G401 (cell line): ENCODE results near the gene LRRC9. TPM values are rescaled to one million over a fixed set of nuclear protein-coding genes. Genes with fewer than 3 reads are reported as not detected.
"Not testable (repeated sequence)": the region's sequence is repeated elsewhere in the genome, so short reads cannot be mapped to it uniquely, and the experiment has no call there.

Source experiments
- DNase-seq: peaks from one replicate; pipeline ENCODE4 v3.0.0-alpha.2; 2015; ENCODE audit warnings: low spot score
- in situ Hi-C: cut with HindIII; loops from 2 replicates; pipeline ENCODE4 v1.10.0; 2016; ENCODE audit warnings: low sequenced_read_pairs, mixed read lengths
- total RNA-seq: library from RNA; depleted of rRNA; stranded (reverse); fragments of >200 nt; shearing (Covaris generic); gene quantifications from 2 replicates; pipeline ENCODE4 v1.2.3, GENCODE V29; 2014

Gene LRRC9
- total RNA-seq, 1 experiment from 2014 or later = not detected

DNA sequence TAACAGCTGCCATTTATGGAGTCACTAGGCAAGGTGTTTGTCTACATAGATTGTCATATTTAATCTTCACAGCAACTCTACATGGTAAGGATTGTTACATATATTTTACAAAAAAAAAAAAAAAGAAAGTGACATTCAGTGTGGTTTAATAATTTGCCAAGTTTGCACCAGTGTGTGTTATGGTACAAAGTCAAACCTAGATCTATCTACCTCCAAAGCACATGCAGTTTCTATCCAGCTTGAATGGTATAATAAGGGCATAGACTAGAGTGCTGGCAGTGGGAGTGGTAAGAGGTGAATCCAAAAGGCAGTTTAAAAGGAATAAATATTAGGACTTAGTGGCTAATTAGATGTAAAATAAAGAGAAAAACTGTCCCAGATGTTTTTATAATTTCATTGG lies 105.6 kb downstream of the LRRC9 start:
- DNase-seq = no peak
- in situ Hi-C loops = no loop called here

DNA sequence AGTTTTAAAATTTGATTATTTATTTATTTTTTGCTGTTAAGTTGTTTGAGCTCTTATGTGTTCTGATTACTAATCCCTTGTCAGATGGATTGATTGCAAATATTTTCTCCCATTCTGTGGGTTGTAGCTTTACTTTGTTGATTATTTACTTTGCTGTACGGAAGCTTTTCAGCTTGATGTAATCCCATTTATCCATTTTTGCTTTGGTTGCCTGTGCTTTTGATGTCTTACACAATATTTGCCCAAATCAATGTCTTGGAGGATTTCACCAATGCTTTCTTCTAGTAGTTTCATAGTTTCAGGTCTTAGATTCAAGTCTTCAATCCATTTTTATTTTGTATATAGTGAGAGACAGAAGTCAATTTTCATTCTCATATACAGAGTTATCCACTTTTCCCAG lies 115.2 kb downstream of the LRRC9 start:
- DNase-seq = no peak
- in situ Hi-C loops = no loop called here

DNA sequence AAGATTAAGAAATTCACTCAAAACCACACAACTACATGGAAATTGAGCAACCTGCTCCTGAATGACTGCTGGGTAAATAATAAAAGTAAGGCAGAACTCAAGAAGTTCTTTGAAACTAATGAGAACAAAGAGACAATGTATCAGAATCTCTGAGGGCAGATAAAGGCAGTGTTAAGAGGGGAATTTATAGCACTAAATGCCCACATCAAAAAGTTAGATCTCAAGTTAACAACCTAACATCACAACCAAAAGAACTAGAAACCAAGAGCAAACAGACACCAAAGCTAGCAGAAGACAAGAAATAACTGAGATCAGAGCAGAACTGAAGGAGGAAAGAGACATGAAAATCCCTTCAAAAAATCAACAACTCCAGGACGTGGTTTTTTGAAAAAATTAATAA lies 128.0 kb downstream of the LRRC9 start:
- in situ Hi-C loops = not testable (repeated sequence)

DNA sequence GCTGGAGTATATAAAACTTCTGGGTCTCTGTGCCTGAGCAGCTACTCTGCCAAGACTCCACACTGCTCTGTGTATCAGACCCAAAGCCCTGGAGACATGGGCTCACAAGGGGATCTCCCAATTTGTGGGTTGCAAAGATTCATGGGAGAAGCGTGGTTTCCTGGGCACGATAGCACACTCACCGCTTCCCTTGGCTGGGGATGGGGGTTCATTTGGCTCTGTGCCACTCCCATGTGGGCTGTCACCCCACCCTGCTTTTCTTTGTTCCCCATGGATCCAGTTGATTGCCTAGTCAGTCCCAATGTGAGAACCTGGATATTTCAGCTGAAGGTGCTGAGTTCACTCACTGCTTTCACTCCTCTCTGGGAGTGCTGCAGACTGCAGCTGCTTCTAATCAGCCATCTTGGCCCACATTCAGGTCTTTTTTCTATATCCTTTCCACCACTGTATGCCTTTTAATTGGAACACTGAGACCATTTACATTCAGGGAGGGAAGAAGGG lies 131.8 kb downstream of the LRRC9 start:
- no peak for DNase-seq
- in situ Hi-C loops = no loop called here

More for the DNA sequence above, 128.0 kb downstream of the LRRC9 start:
- DNase-seq = not testable (repeated sequence)

DNA sequence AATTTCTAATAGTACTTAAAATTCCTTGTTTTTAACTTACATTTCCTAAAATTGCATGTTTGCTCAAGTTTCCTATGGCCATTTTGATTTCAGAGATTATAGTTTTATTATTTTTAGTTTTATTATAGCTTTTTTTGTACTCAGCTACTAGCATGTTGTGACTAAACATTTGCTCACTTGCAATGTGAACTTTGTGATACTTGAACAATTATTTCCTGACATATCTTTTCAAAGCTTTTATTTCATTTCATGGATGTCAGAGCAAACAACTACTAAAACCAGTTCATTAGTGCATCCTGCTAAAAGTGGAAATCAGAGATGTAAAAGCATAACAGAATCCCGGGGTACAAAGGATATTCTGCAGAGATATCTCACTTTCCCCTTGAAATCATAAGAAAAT lies 138.1 kb downstream of the LRRC9 start:
- no peak for DNase-seq
- in situ Hi-C loops = no loop called here

DNA sequence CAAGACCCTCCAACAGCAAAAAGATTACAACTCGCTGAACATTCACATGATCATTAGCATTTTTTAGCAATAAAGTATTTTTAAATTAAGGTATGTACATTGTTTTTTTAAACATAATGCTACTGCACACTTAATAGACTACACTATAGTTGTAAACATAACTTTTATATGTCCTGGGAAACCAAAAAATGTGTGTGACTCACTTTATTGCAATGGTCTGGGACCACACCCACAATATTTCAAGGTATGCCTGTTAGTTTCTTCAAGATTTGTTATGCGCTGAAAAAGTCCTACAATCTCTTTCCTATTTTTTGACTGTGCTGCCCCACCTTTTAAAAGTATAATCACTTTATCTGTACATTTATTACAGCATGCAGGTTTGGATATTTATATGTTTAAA lies 141.4 kb downstream of the LRRC9 start:
- no peak for DNase-seq
- in situ Hi-C loops = no loop called here

DNA sequence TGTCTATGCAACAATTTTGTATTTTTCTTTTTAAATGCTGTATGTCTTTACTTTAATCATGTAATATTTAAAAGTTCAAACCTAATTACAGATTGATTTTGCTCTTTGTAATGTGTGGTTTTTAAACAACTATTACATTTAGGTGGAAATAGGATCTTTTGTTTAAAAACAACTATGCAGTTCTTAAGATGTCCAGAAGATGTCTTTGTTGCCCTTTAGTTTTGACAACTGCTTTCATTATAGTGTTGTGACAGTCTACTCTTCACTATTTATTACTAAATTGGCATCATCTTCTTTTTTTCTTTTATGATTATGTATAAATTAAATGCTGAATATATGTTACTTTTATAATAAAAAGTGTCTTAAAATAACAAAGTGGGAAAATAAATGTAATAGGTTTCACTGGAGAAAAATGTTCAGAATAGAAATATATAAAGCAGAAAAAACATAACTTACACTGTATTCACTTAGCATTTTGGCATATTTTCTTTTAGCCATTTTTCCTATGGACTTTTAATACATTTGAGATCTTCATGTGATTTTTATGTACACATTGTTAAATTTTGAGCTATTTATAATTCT lies 144.6 kb downstream of the LRRC9 start:
- peak; percentile 45 for DNase-seq
- in situ Hi-C loops = no loop called here

DNA sequence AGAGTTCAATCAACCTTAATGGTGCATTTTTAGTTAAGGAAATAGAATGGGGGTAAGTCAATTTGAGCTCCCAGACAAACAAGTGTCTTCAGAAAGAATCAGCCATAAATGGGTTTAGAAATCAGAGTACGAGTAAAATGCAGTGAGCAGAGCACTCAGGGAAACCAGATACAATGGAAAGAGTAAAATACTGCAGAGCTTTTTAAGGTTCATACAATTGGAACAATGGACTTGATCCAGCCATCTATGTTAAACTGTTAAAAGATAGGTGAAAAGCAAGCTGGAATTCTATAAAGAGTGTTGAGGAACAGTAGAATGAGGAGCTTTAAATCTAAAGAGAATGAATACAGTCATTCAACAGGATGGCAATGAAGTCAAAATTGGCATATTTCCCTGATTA lies 147.9 kb downstream of the LRRC9 start:
- DNase-seq = no peak
- in situ Hi-C loops = no loop called here

DNA sequence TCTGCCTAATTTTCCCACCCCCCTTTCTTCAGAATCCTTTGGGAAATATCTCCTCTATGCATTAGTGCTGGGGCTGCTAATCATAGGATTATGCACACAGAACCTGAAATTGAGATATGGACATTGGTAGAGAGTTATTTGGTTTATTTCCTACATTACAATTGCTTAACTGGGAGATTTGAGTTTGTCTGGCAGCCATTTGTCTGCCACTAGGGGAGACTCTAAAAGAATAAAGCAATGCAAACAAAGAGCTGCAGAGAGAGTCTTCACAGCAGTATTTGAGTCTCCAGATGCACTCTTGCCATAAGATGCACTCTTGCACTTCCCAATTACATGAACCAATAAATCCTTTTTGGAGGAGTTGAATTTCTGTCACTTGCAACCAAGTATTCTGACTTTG lies 159.8 kb downstream of the LRRC9 start:
- in situ Hi-C loops = no loop called here
- no peak for DNase-seq

DNA sequence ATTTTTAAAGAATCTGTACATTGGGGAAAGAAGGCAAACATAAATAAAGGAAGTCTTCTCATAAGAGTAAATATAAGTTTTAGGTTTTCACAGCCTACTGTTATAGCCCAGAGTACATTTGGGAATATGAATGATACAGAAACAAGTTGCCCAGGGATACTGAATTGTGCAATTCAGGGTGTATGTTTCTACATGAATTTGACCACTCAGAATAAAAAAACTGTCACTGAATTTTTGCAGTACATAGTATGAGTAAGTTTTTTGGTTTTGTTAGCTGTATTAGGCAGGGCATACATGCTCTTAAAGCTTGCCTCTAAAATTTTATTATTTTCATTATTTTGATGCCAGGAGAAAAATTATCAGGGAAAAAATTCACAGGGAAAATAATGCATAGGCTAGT lies 165.1 kb downstream of the LRRC9 start:
- in situ Hi-C loops = no loop called here
- no peak for DNase-seq

DNA sequence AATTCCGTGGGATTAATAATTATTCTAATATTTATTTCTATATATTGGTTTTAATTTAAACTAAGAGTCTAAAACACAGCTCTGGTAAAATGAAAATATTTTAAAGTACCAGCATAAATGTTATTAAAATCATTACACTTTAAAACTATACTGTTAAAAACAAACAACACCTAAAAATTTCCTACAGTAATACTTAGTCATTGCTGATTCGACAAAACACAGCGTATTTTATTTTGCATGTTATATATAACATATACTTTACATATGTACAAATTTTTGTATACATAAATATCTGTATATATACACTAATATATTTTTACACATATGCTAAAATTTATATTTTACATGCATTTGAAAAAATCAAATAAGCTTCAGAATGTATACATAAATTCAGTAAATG lies 165.7 kb downstream of the LRRC9 start:
- DNase-seq = no peak
- in situ Hi-C loops = no loop called here

DNA sequence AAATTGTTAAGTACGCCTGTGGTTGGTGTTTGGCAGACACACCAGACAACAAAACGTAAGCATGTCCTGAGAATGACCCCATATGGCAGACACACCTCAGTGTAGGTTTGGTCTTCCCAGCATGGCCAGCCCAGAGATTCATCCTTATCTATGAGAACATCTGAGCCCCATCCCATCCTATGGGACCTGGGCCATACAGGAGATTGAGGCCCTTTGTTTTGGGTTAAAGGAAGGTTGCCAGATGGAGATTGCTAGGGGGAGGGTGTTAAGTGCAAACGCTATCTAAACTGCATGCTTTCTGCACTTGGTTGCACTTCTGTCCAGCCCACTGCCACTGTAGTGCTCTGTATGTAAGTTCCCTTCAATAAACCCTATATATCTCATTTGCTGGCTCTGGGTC lies 167.7 kb downstream of the LRRC9 start:
- in situ Hi-C loops = no loop called here
- DNase-seq = no peak

DNA sequence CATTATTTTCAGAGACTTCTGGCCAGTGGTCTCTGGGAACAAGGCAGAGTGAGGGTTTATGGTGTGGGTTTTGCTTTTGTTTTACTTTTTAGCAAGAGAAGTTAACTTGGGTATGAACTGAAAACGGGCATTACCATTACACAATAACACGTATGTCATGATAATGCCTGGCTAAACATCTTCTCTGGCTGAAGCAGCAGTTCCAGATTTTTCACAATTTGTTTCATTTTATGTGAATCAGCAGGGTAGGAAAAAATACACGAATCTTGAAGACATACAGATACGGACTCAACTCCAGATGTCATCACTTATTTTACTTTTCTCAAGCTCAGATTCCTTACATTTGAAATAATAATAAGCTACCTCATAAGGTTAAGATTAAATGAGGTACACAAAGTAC lies 169.3 kb downstream of the LRRC9 start:
- DNase-seq = no peak
- in situ Hi-C loops = no loop called here

DNA sequence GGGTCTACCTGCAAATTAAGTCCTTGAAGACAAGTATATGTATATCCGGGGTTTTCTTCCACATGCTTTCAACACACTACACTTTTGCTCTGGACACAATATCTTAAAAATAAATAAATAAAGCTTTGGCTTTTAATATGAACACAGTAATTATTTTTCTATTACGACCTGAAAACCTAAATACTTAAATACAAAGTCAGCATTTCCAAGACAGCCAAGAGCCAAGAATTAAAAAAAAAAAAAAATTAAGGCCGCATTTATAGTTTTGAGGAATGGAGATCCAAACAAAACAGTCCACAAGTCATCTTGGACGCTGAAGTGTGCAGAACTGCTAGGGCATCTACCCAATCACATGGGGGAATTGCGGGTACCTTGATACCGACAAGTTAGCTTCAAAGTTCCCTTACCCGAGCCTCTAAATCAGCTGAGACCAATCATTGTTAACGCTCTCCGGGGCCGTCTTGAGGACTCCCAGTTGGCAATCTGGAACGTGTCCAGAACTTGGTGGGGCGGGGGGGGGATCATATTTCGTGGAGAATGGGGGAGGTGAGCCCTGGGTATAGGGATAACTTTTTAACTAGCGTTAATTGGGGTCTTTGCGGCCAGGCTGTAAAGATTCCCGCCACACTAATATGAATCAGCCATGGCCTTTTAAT lies 171.0 kb downstream of the LRRC9 start:
- DNase-seq = peak; percentile 61
- in situ Hi-C loops = no loop called here

DNA sequence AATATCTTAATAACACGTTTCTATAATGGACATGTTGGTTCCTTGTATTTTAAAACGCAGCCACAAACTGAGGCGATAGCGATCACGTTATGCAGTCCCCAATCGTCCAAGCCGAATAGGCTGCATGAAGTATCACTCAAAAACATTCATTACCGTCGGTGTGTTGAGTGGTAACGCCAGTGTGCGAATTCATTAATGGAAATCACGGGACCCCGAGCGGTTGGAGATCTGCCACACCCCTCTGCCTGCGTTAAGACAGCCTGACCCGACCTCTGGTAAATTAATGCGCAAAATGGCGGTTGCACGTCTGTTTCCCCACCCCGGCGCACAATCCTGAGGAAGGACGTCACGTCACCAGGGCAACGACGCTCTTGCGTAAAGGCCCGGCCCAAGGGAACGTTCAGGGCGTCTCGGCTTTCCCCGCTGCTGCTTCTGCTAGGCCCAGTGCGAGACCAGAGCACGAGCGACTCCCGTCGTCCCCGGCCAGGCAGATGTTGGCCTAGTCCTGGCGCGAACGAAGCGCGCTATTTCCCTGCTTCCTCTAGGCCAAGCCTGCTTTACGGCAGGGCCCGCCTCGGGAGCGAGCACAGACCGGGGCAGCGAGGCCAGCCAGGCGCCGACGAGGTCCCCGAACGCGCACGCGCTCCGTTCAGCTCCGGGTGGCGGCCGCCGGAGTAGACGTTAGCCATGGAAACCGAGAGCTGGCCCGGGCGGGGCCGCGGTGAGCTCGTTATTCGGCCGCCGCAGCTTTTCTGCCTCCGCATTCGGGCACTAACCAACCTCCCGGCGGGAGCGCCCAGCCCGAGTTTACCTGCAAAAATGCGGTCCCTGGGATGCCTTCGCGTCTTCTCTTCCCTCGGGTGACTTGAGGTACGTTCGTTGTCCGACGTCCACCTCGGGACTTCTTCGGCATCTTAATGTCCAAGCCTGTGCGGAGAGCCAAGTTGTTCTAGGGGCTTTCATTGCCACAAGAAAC lies 171.9 kb downstream of the LRRC9 start, which contains the start of gene PCNX4:
PCNX4 (plus strand) TSS at position 374 of the 976 bp plus-strand sequence. CDS start 15,716 bp downstream, outside the sequence.
- in situ Hi-C loops = no loop called here
- DNase-seq = peak; percentile 99

DNA sequence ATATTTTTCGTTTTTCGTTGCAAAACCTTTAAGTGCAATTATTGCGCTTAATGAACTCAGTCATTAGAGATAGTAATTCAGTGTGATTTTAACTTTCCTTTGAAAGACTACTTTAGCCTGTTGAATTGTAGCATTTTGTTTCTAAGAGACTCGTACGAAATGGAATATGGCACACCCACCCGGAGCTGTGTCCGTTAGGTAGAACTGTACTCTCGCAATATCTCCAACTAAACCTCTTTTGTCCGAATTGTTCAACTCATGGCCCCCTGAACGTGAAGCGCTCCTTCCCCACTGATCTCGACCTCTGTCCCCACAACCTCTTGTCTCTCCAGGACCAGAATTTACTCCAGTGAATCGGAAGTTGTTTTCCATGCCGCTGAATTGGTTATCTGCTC lies 172.6 kb downstream of the LRRC9 start:
- in situ Hi-C loops = no loop called here
- peak; percentile 59 for DNase-seq

DNA sequence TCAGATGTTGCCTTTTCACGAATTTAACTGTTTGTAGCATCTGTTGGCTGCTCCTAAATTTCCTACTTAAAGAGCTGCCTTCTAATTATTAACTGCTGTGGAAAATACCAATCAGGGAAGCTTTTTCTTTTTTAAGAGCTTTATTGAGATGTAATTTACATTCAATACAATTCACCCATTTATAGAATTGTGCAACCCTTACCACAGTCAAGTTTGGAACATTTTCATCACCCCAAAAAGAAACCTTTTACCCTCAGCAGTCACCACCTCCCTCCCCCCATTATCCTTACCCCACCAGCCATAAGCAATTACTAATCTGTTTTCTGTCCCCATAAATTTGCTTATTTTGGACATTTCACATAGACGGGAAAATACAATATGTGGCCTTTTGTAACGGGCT lies 173.1 kb downstream of the LRRC9 start:
- in situ Hi-C loops = no loop called here
- DNase-seq = peak; percentile 10

DNA sequence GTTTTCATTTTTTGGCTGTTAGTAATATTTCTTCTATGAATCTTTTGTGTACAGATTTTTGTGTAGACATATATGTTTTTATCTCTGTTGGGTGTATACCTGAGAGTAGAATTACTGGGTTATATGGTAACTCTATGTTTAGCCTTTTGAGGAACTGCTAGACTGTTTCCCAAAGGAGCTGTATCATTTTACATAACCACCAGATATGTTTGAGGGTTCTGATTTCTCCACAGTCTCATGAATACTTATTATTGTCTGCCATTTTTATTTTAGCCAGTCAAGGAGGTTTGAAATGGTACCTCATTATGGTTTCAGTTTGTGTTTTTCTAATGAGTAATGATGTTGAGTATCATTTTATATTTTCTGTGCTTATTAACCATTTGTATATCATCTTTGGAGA lies 173.7 kb downstream of the LRRC9 start:
- in situ Hi-C loops = no loop called here
- DNase-seq = peak; percentile 17

DNA sequence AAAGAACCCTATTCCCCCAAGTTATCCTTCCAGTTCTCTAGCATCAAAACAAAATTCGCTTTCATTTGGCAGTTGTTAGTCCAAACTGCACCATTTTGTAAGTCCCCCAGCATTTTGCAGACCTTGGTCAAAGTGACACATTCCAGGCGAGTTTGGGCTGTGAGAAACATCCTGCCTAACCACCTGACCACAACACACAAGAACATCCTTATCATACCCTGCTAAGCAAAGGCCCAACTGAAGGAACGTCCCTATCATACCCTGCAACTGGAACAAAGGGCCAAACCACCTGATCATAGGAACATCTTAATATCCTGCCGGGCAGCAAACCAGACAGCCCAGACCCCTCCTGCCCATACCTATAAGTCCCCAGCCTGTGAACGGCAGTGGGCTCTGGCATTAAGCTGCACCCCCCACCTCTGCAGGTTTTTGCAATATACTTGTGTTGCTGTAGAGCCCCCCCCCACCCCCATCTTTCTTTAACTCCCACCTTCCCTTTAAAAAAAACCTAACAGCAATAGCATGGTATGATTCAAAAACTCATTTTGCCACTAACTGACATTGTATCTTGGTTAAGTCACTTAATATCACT lies 174.5 kb downstream of the LRRC9 start:
- in situ Hi-C loops = no loop called here
- DNase-seq = peak; percentile 13

DNA sequence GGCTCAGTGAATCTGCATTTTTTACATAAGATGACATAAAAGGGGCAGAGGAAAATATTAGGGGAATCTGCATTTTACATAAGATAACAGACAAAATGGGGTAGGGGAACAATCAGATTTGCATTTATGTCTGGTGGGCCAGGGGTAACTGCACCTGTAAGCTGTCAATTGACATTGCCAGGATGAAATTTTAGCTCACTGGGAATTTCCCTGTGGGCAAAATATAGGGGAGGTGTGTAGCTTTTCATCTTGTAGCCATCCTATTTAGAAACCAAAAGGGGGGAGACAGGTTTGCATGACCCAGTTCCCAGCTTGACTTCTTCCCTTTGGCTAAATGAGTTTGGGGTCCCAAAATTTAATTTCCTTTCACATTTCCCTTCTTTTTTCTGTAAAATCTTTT lies 175.3 kb downstream of the LRRC9 start:
- in situ Hi-C loops = no loop called here
- DNase-seq = no peak
